Stimulated activated CD4-positive, alpha-beta T cell treated with anti-CD3 and anti-CD28 coated beads, Interleukin-12 subunit alpha, Interleukin-12 subunit beta, amount 100 ng/mL, for 24 hours (primary cell): ENCODE measurements around the gene MDP1.

ENCODE experiments used
- DNase-seq, 2 experiments: peaks; one replicate each; pipeline ENCODE4 v3.0.0-alpha.2; 2020; ENCODE audit warnings: low read depth in 2 of 2

Gene MDP1

GRCh38 chr14:24215495-24216344 is at the start of gene MDP1:
Gene MDP1 (minus strand): TSS chr14:24216066. CDS start chr14:24215955, 111 bp downstream.
- peak; percentile 68 to 77 for DNase-seq

GRCh38 chr14:24264298-24264697 is 48.4 kb upstream of the MDP1 start:
- no peak for DNase-seq

- no peak for DNase-seq
Observed at GRCh38 chr14:24263848-24264247, 48.0 kb upstream of the MDP1 start.

GRCh38 chr14:24262821-24263733 is 47.2 kb upstream of the MDP1 start, which contains the start of gene TGM1:
Gene TGM1 (minus strand): TSS chr14:24263177. CDS start chr14:24262352, 825 bp downstream.
- no peak for DNase-seq

GRCh38 chr14:24261969-24262327 is 46.1 kb upstream of the MDP1 start:
- DNase-seq: no peak

- DNase-seq: no peak
Observed at GRCh38 chr14:24261256-24261968, 45.5 kb upstream of the MDP1 start.

- no peak for DNase-seq
Observed at GRCh38 chr14:24260780-24261157, 44.9 kb upstream of the MDP1 start.

- DNase-seq: no peak
Observed at GRCh38 chr14:24260026-24260779, 44.3 kb upstream of the MDP1 start.

- DNase-seq: no peak
Observed at GRCh38 chr14:24259282-24260025, 43.6 kb upstream of the MDP1 start.

GRCh38 chr14:24258548-24259265 is 42.8 kb upstream of the MDP1 start:
- DNase-seq: no peak

- no peak for DNase-seq
Observed at GRCh38 chr14:24258119-24258518, 42.3 kb upstream of the MDP1 start.

GRCh38 chr14:24256960-24257359 is 41.1 kb upstream of the MDP1 start:
- no peak for DNase-seq

- no peak for DNase-seq
Observed at GRCh38 chr14:24255931-24256711, 40.3 kb upstream of the MDP1 start.

- DNase-seq: no peak
Observed at GRCh38 chr14:24255438-24255837, 39.6 kb upstream of the MDP1 start.

- DNase-seq: no peak
Observed at GRCh38 chr14:24254630-24255392, 38.9 kb upstream of the MDP1 start.

GRCh38 chr14:24253936-24254335 is 38.1 kb upstream of the MDP1 start:
- DNase-seq: no peak

- no peak for DNase-seq
Observed at GRCh38 chr14:24252289-24253124, 36.6 kb upstream of the MDP1 start.
